NCI-H226 (cell line): ENCODE results near the gene TRPC1.
"Not testable (repeated sequence)": the region's sequence is repeated elsewhere in the genome, so short reads cannot be mapped to it uniquely, and the experiment has no call there.

ENCODE experiments used
- DNase-seq: peaks from one replicate; pipeline ENCODE4 v3.0.0-alpha.2; 2015

Gene TRPC1

DNA sequence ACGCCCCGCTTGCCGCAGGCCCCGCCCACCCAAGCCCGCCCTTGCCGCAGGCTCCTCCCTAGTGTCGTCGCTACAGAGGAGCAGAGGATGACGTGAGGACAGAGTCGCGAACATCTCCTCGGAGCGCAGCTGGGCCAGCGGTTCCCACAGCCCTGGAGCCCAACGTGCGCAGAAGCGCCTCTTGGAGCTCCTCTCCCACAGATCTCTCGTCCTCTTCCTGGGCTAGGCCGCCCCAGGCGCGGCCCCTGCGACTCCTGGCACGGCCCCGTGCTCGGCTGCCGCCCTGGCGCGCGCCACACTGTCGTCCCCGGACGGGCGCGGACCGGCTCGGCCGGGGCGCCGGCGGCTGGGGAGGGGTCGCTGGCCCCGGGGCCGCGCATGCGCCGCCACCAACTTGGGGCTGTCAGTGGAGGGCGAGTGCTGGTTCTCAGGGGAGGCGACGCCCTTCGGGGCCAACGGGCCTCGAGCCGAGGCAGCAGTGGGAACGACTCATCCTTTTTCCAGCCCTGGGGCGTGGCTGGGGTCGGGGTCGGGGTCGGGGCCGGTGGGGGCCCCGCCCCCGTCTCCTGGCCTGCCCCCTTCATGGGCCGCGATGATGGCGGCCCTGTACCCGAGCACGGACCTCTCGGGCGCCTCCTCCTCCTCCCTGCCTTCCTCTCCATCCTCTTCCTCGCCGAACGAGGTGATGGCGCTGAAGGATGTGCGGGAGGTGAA lies at the start of gene TRPC1:
TSS of gene TRPC1 (plus strand) at position 67 of the 714 bp plus-strand sequence. CDS start at position 593, 526 bp downstream.
- DNase-seq, result peak; percentile 60

DNA sequence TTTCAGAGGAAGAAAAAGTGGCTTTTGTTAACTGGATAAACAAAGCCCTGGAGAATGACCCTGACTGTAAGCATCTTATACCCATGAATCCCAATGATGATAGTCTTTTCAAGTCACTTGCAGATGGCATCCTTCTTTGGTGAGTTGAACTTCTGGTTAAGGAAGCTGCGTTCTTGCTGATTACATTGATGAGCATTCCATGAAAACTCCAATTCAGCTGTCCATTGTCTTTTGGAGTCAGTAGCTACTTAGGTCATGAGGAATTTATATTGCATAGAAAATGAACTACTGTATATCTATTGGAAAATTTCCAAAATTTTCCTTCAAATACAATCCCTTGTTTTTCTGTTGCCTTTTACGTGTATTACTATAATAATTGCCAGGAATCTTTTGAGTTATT lies 47.7 kb upstream of the TRPC1 start:
- no peak for DNase-seq

DNA sequence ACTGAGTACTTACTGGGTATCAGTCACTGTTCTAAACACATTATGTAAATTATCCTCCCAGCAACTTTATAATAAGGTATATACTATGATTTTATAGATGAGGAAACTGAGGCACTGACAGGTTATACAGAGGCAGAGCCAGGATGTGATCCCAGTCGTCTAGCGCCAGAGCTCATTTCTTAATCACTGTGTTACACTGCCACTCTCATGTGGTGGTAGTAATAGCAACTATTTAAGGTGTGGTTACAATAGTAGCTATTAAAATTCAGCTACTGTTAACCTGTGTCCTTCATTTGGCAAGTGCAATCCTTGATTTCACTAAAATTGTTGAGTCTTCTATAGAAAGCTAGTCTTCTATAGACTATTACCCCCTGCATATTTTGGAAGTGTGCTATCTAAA lies 43.1 kb upstream of the TRPC1 start:
- DNase-seq, result peak; percentile 4

DNA sequence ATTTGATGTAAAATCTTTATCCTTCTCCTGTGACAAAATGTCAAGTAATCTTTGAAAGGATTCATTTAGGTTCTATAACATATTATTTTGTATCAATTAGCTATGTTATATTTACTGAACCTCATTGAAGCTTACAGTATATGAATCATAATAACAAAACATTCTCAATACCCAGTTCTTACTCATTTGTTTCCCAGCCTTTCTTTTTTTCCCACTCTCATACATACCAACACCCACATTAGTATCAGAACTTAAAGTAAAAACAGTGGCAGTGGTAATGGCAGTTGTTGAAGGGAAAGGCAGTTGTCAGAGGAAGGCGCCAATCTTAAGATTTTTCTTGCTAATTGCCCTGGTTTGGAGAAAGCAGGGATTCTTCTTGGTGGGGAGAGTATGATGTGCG lies 33.2 kb upstream of the TRPC1 start:
- DNase-seq, result no peak

DNA sequence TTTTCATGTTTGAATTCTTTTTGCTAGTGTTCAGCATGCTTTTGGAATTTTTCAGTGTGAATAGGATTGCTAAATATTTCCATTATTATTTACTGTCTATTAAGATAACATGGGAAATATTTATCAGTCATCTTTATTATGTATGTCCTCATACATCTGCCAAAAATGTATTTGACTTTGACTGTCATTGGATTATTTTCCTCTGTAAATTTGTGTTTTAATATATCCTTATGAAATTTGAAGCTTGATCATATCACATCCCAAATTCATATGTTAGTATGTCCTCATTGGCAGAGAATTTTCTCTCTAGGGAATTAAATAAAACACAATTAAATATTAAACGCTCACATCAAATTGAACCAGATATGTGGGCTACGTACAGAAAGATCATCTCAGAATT lies 32.3 kb upstream of the TRPC1 start:
- no peak for DNase-seq

DNA sequence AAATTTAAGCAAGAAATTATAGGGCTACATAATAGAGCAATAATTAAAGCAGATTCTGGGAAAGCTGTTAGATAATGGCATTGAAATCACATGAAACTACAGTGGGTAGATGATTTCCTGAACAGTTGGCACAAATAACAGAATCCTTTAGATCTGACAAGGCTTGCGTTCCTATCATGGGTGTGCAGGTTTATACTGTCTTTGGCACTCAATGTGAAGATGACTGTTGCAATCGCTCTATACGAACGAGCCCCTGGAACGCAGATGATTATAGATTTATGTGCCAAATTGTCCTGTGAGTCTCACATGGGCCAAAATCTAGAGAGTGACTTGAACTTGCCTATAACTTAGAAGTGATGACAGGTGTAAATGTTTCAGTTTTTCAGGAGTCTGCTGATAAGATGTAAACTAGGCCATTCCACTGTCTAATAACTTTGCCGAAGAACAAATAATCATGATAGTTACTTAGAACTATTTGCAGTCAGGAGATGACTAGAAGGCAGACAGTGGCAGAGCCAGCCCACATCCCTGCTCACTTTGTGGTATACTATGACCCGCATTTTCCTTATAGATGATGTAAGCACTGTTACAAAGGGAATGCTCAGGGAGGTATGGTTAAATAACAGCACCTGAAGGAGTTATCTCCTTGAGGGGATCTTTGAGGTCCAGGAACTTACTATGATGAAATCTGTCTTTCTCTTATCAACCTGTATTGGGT lies 30.5 kb upstream of the TRPC1 start:
- no peak for DNase-seq

DNA sequence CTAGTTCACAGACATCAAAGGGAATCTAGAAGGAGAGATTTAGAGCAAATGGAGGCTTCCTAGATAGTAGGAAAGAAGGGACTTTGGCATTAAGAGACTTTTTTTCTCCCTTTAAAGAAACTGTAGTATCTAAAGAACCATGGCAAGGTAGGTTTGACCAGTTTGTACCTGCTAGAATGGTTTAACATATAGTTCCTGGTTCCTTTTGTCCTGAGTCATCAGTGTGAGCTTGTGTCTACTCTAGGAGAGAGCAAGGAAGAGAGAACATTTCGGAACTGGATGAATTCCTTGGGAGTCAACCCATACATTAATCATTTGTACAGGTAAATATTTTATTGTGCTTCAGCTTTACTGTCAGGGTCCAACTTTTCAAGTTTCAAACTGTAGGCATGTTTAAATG lies 29.6 kb upstream of the TRPC1 start:
- DNase-seq, result no peak

DNA sequence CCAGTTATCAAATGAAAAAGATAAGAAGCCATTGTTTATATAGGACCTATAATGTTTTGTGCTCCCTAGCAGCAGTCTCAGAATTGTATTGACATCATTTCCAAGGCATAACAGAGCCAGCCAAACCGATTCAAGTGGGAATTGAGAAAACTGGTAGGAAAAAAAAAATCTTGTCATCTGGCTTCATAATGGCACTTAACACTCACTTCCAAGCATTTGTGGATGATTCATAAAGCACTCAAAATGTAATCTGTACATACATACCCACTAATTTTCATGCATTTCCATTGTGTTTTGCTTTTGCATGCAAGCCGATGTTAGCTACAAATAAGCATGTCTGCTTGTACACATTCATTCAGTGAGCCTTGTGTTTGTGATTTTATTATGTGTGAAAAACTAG lies 18.6 kb upstream of the TRPC1 start:
- no peak for DNase-seq

DNA sequence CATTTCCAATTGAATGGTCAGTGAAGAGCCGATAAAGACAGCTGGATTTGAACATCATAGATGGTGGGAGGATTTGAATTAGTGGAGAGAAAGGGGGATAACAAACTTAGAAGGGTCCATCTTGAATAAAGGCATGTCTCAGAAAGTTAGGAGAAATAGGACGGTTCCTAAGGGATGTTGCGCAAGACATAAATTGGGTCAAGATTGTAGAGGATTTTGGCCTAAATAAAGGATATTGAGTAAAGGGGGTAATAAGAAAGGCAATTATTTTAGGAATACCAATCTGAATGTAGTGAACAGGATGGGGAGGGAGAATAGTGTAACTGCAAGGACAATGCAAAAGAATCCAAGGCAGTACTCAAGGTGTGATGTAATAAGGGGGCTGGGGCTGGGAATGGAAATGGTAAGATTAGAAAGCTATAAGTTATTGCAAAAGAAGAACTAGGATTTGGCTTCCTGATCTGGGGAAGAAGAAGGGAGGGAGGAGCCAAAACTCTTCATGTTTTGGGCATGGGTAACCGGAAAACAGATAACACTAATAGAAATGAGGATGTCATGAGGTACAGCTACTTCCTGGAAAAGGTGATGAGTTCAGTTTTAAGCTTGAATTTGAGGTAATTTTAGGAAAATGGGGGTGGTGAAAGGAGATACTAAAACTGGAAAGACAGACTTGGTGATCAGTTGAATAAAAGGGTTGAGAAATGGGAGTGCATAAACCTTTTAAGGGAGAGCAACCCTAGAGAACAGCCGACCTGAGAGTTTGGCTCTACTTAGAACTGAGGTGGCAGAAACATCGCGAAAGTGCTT lies 17.3 kb upstream of the TRPC1 start:
- DNase-seq, result no peak

DNA sequence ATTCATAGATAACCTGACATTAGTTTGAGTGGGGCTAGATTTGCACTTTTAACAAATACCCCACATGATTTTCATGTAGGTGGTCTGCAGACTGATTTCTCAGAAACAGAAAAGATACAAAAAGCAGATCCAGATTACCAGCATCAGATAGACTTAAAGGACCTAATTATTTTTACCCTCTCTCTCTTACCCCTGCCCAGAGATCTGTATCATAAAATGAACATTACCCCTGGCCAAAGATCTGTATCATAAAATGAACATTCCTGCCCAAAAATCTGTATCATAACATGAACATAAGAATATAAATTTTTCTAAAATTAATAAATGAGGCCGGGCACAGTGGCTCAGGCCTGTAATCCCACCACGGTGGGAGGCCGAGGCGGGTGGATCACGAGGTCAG lies 14.6 kb upstream of the TRPC1 start:
- no peak for DNase-seq

DNA sequence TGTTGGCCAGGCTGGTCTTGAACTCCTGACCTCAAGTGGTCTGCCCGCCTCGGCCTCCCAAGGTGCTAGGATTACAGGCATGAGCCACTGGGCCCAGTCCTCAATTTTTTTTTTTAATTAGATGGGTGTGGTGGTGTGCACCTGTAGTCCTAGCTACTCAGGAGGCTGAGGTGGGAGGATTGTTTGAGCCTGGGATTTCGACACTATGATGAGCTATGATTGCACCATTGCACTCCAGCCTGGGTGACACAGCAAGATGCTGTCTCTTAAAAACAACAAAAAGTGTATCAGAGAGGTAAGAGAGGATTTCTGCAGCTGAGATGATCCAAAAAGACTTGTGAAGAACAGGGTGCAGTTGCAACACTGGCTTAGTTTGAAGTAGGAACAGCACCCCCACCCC lies 9.0 kb upstream of the TRPC1 start:
- not testable (repeated sequence) for DNase-seq

DNA sequence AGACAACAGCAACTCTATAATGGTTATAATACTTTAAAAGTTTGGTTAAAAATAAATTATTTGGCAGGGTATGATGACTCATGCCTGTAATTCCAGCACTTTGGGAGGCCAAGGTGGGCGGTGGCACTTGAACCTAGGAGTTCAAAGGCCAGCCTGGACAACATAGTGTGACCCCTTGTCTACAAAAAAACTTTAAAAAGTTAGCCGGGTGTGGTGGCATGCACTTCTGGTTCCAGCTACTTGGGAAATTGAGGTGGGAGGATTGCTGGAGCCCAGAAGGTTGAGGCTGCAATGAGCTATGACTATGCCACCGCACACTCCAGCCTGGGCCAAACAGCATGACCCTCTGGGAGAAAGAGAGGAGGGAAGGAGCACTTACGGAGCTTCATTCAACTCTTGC lies 7.7 kb upstream of the TRPC1 start:
- no peak for DNase-seq

DNA sequence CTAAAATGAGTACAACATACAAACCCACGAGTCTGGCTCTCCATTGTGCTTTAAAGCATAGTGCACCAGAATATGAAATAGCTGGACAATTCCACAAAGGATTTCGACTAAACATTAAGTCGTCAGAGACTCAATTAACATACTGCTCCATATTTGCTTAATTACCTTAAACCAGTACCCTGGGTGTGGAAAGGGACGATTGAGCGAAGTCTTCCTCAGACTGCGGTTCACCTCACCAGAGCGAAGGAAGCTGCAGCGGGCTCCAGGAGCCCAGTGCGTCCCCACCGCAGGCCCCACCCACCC lies 218 bp upstream of the TRPC1 start:
- no peak for DNase-seq

DNA sequence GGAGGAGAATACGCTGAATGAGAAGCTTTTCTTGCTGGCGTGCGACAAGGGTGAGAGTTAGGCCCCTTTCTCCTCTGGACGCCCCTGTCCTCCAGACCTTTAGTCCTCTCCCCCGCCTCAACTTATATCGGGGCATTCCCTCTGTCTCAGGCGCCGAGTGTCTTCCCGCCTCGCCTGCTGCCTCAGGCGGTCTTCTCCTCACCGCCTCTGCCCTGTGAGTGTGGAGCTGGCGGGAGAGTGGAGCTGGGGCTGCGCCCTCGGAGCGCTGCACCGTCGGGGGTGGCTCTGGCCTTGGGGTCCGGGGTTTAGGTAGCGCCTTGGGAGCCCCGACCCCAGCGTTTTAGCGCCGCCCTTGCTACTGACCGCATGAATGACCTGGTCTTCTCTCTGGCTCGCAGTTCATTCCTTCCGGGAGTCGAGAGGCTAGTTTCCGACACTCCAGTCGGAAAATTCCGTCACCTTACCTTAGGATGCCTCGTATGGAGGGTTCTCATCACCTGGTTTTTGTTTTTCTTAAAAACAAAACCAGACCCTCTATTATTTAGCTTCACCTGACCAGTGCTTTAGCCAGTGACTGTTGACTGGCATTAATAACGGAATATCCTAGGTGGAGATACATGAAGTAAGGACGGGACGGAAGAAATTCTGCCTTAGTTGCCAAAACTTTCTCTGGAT lies 985 bp downstream of the TRPC1 start:
- peak; percentile 54 for DNase-seq

DNA sequence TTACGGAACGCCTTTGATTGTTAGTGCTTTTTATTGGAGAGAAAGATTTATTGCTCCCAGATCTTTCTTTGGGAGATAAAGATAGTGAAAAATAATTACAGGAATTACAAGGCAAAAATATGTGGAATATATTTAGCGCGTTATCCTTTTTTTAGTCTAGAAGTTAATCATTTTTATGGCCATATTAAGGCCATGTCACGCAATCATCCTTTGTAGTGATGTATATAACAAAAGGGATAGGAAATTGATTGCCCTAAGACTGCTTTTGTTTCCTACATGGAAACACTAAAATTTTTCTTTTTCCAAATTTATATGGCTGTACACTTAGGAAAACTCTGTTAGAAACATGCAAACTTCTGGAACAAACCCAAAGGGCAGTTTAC lies 1.5 kb downstream of the TRPC1 start:
- DNase-seq, result no peak

DNA sequence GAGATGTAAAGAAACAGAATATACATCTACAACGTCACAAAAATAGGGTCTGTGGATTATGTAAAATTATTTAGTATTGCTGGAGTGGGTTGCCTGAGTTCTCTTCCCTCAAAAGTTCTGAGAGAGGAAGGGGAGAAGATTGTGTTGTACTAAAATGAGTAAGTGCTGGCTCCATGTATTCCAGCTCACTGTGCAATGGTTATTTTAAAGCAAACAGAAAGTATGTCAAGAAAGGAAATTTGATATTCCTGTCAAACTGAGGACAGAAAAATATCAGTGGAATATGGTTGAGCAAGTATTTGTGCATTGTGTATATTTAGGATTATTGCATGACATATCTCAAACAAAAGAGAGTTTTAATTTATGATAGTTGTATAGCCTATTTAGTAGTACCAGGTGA lies 2.2 kb downstream of the TRPC1 start:
- DNase-seq, result no peak

DNA sequence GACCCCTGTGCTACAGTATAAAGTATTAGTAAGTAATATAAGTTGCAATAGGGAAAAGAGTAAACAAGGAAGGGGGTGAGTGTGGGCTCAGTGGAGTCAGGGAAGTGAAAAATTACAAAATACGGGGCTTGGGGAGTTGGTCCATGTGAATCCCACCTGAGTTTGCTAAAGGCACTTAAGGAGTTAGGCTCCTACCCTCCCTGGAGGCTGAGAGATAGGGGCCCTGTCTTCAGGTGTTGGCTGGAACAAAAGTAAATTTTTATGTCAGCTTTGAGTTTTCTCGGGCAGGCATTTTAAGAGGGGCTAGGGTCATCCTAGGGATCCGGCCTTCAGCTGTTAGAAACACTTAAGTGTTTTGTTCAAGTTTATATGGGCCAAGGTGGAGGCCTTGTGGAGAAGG lies 8.2 kb downstream of the TRPC1 start:
- DNase-seq, result no peak

DNA sequence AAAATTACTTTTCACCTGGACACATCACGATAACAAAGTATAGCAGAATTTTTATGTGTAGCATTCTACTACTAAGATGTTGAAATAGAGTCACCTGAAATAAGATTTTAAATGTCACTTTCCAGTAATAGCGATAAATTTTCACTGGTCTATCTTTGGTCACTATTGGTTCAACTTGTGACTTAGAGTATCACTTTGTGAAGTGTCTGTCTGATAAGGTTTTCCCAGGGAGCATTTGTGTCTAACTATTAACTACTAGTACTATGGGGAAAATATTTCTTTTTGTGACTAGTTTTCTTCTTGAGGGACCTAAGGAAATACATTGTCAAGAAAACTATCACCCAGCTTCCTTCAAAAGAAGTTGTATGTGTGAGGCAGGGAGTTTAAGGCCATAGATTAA lies 11.0 kb downstream of the TRPC1 start:
- DNase-seq, result no peak

DNA sequence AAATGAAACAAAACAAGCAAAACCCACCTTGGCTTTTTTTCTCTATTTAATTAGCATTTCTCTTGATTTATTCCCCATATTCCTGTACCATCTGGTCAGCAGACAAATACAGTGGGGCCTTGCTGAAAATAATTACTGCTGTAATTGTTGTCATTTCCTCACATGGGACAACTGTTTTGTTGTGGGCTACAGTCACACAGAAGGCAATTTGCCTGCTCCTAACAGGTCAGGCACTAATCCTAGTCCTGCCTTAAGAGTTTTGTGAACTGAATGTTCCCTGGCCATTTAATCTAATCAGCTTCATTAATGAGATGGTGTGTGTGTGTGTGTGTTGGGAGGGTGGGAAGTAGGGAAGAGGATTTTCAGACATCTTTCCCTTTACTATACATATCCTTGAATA lies 11.6 kb downstream of the TRPC1 start:
- no peak for DNase-seq

DNA sequence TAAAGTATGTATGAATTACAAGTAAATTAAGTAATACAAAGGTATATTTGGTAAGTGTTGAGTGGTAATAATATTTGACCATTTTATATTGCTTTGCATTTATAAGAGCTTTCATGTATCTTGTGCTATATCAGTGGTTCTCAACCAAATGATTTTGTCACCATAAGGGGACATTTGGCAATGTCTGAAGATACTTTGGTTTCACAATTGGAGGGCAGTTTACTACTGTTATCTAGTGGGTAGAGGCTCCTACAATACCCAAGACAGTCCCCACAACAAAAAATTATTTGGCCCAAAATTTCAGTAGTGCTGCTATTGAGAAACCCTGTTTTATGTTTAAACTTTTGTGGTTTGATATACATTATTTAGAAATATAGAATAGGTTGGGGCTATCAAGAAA lies 14.6 kb downstream of the TRPC1 start:
- no peak for DNase-seq

DNA sequence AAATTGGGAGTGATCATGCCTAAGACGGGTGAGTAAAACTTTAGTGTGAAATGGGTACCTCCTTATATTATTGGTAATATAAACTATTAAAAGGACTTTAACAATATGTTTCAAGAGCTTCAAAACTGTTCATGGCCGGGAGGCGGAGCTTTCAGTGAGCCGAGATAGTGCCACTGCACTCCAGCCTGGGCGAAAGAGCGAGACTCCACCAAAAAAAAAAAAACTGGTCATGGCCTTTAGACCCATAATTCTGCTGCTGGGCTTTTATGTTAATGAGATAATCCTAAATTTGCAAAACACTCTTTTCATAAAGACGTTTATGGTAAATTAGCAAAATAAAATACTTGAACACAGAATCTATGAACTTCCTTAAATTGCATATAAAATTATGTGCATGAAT lies 22.8 kb downstream of the TRPC1 start:
- DNase-seq, result no peak

DNA sequence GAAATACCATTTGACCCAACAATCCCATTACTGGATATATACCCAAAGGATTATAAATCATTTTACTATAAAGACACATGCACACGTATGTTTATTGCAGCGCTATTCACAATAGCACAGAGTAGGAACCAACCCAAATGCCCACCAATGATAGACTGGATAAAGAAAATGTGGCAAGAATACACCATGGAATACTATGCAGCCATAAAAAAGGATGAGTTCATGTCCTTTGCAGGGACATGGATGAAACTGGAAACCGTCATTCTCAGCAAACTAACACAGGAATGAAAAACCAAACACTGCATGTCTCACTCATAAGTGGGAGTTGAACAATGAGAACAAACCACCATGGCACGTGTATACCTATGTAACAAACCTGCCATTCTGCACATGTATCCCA lies 26.7 kb downstream of the TRPC1 start:
- DNase-seq, result not testable (repeated sequence)

DNA sequence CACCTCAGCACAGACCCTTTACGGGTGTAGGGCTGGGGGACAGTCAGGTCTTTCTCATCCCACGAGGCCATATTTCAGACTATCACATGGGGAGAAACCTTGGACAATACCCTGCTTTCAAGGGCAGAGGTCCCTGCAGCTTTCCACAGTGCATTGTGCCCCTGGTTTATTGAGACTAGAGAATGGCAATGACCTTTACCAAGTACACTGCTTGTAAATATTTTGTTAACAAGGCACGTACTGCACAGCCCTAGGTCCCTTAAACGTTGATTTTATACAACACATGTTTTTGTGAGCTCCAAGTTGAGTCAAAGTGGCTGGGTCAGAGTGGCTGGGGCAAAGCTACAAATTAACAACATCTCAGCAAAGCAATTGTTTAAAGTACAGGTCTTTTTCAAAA lies 28.8 kb downstream of the TRPC1 start:
- not testable (repeated sequence) for DNase-seq

DNA sequence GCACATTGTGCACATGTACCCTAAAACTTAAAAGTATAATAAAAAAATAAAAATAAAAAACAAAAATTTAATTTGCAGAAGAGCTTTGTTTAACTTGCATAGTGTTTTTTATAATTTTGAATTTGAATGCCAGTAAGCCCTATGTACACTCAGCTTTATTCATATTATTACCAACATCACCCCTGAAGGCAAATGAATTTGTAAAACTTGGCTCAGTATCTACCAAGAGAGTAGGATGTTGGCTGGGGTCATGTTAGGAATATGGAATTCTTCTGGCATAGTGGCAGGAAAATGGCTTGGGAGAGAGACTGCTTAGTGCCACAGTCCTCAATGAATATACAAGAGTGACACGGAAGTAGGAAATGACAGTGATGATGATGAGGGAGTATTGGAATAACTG lies 30.7 kb downstream of the TRPC1 start:
- no peak for DNase-seq
